ENCODE results near the gene CYP51A1.
"Not testable (repeated sequence)": the region's sequence is repeated elsewhere in the genome, so short reads cannot be mapped to it uniquely, and the experiment has no call there.

CYP51A1 gene

GRCh38 chr7:92088266-92088665, 46.0 kb downstream of the CYP51A1 start:
- no peak for TF ChIP-seq CTCF (IDR thresholded peaks at IDR 0.05; ENCODE audit: low read depth, low read length, missing control alignments)
- DNase-seq = no peak
- H3K27me3 ChIP-seq (replicated peaks) = no peaks in the 10 kb centered on the region
- in situ Hi-C loops (cut with HindIII; ENCODE audit: low pct_ligation_motif_present, low sequenced_read_pairs) = no loop called here
- no peak overlapping the region for H3K27ac ChIP-seq
- no peak overlapping the region for H3K4me3 ChIP-seq (ENCODE audit: low read depth, low read length)
- peaks cover 45% of the 10 kb centered on the region for H3K36me3 ChIP-seq (replicated peaks)

- in situ Hi-C loops (cut with HindIII; ENCODE audit: low pct_ligation_motif_present, low sequenced_read_pairs); H3K27ac ChIP-seq: not testable (repeated sequence)
- H3K36me3 ChIP-seq (replicated peaks) = peaks cover 40% of the 10 kb centered on the region
These were observed 50.4 kb downstream of the CYP51A1 start for GRCh38 chr7:92083922-92084321.

GRCh38 chr7:92076509-92076908, 57.8 kb downstream of the CYP51A1 start:
- Histone ChIP-seq H3K27me3 (replicated peaks) (no peaks in the 10 kb centered on the region), H3K27ac (no peak overlapping the region), H3K4me3 (ENCODE audit: low read depth, low read length) (no peak overlapping the region), H3K36me3 (replicated peaks) (peaks cover 8% of the 10 kb centered on the region)
- TF ChIP-seq CTCF (IDR thresholded peaks at IDR 0.05; ENCODE audit: low read depth, low read length, missing control alignments) = no peak
- in situ Hi-C loops (cut with HindIII; ENCODE audit: low pct_ligation_motif_present, low sequenced_read_pairs) = no loop called here
- no peak for DNase-seq

More at GRCh38 chr7:92083922-92084321, 50.4 kb downstream of the CYP51A1 start:
- DNase-seq; H3K4me3 ChIP-seq (ENCODE audit: low read depth, low read length); H3K27me3 ChIP-seq (replicated peaks): not testable (repeated sequence)

GRCh38 chr7:92075455-92076158, 58.7 kb downstream of the CYP51A1 start:
- Histone ChIP-seq H3K27ac (no peak overlapping the region), H3K4me3 (ENCODE audit: low read depth, low read length) (no peak overlapping the region), H3K27me3 (replicated peaks) (no peaks in the 10 kb centered on the region), H3K36me3 (replicated peaks) (peaks cover 12% of the 10 kb centered on the region)
- no peak for TF ChIP-seq CTCF (IDR thresholded peaks at IDR 0.05; ENCODE audit: low read depth, low read length, missing control alignments)
- no peak for DNase-seq
- in situ Hi-C loops (cut with HindIII; ENCODE audit: low pct_ligation_motif_present, low sequenced_read_pairs) = no loop called here

GRCh38 chr7:92072708-92073107, 61.6 kb downstream of the CYP51A1 start:
- TF ChIP-seq CTCF (IDR thresholded peaks at IDR 0.05; ENCODE audit: low read depth, low read length, missing control alignments) = no peak
- Histone ChIP-seq H3K4me3 (ENCODE audit: low read depth, low read length) (no peak overlapping the region), H3K36me3 (replicated peaks) (peaks cover 8% of the 10 kb centered on the region), H3K27ac (no peak overlapping the region), H3K27me3 (replicated peaks) (no peaks in the 10 kb centered on the region)
- no peak for DNase-seq
- in situ Hi-C loops (cut with HindIII; ENCODE audit: low pct_ligation_motif_present, low sequenced_read_pairs) = no loop called here

- Histone ChIP-seq H3K4me3 (ENCODE audit: low read depth, low read length) (no peak overlapping the region), H3K36me3 (replicated peaks) (peaks cover 8% of the 10 kb centered on the region), H3K27ac (no peak overlapping the region), H3K27me3 (replicated peaks) (no peaks in the 10 kb centered on the region)
- in situ Hi-C loops (cut with HindIII; ENCODE audit: low pct_ligation_motif_present, low sequenced_read_pairs) = no loop called here
- no peak for DNase-seq
- no peak for TF ChIP-seq CTCF (IDR thresholded peaks at IDR 0.05; ENCODE audit: low read depth, low read length, missing control alignments)
These were observed 62.2 kb downstream of the CYP51A1 start for GRCh38 chr7:92072121-92072520.
